CD4-positive, alpha-beta T cell treated with Interleukin-6 at 100 ng/mL for 8 hours (primary cell): ENCODE results near the gene B9D2.

ENCODE experiments used
- DNase-seq: peaks from one replicate; pipeline ENCODE4 v3.0.0-alpha.2; 2020; ENCODE audit warnings: mixed read lengths, low spot score

B9D2 gene

GRCh38 chr19:41327076-41327575, 36.8 kb downstream of the B9D2 start:
- no peak for DNase-seq

GRCh38 chr19:41325947-41326706, 37.8 kb downstream of the B9D2 start:
- DNase-seq, result no peak

GRCh38 chr19:41325640-41325946, 38.4 kb downstream of the B9D2 start:
- no peak for DNase-seq

DNA sequence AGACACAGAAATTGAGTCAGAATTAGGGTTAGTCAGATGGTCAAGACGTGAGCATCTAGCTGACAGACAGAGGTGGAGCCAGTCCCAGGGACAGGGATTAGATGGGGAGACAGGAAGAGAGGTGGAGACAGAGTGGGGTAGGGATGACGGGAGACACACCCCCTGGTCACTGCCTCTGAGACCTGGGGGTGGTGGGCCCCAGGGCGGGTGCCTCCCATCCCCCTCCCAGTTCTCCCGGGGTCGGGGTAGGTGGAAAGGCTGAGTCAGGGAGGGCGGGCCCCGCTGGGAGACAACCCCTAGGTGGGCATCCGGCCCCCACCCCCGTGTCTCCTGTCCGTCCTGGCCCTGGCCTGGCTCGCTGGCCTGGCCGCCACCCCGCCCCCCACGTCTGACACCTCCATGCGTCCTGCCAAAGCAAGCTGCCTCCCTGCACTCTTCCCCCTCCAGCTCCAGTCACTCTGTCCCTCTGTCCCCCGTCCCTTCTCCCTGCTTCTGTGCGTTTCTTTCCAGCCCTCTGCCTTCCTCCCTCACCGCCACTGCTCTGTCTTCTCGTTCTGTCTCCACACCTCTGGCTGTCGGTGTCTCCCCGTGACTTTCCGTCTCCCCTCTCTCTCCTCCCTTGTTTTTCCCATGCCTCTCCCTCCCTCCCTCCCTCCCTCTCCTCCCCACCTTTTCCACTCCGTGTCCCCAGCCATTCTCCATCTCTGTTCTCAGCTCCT, 38.9 kb downstream of the B9D2 start:
- no peak for DNase-seq

DNA sequence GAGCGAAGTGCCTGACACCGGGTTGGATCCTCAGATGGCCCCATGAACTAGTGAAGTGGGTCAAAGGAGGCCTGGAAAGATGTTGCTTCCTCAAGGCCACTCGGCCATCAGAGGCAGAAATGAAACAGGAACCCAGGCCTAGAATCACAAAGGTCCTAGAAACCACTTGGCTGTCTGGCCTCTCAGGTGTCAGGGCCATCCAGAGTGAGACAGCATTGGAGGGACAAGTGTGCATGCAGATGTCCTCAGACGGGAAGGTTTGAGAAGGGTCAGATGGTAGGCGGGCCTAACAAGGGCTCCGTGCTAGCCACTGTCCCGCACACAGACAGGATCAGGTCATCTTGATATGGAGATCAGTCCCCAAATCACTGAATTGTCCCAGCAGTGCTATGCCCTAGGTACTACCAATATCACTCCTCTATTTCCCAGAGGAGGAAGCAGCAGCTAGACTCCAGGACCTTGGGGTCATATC, 39.7 kb downstream of the B9D2 start:
- DNase-seq, result no peak

GRCh38 chr19:41323430-41324125, 40.4 kb downstream of the B9D2 start:
- no peak for DNase-seq

GRCh38 chr19:41323023-41323422, 40.9 kb downstream of the B9D2 start:
- no peak for DNase-seq

GRCh38 chr19:41322451-41322850, 41.5 kb downstream of the B9D2 start:
- DNase-seq, result no peak

- DNase-seq, result no peak
Measured at GRCh38 chr19:41321600-41322270, 42.2 kb downstream of the B9D2 start.

DNA sequence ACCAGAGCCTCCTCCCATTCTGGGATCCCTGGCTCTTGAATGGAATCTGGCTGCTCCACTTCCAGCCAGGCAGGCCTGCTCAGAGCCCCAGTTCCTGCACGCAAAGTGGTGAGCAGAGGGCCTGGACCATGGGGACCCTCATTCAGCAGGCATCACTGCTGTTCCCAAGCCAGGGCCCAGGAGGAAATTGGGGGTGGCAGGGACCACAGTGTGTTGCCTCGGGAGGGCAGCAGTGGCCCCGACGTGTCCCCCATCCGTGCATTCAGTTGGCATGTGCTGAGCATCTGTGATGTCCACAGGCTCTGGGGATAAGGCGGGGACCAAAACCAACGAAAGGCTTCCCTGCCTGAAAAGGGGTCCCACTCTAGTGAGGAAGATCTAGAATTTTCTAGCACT, 42.7 kb downstream of the B9D2 start:
- DNase-seq, result no peak

- DNase-seq, result no peak
Measured at GRCh38 chr19:41320568-41320967, 43.4 kb downstream of the B9D2 start.

DNA sequence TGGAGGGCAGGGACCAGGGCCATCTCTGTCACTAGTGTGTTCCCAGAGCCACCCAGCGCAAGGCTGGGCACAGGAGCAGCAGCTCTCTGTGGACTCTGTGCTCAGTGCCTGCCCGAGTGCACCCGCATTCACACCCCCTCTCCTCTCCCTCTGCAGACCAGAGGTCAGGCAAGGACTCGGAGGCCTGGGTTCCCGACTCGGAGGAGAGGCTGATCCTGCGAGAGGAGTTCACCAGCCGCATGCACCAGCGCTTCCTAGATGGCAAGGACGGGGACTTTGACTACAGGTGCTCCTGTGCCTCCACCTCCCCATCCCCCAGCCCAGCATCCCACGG, 43.8 kb downstream of the B9D2 start:
- no peak for DNase-seq

GRCh38 chr19:41319500-41320184, 44.3 kb downstream of the B9D2 start:
- DNase-seq, result no peak

- DNase-seq, result no peak
Measured at GRCh38 chr19:41318696-41319499, 45.1 kb downstream of the B9D2 start.

- DNase-seq, result no peak
Measured at GRCh38 chr19:41316306-41316920, 47.5 kb downstream of the B9D2 start.

- DNase-seq, result no peak
Measured at GRCh38 chr19:41311613-41312012, 52.3 kb downstream of the B9D2 start.

DNA sequence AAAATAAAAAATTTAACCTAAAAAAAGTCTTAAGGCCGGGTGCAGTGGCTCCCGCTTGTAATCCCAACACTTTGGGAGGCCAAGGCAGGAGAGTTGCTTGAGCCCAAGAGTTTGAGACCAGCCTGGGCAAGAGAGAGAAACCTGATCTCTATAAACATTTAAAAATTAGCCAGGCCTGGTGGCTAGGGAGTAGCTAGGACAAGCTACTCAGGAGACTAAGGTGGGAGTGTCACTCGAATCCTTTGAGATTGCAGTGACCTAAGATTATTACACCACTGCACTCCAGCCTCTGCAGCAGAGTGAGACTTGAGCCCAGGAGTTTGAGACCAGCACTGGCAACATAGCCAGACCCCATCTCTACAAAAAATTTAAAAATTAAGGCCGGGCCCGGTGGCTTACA, 52.9 kb downstream of the B9D2 start:
- DNase-seq, result no peak

DNA sequence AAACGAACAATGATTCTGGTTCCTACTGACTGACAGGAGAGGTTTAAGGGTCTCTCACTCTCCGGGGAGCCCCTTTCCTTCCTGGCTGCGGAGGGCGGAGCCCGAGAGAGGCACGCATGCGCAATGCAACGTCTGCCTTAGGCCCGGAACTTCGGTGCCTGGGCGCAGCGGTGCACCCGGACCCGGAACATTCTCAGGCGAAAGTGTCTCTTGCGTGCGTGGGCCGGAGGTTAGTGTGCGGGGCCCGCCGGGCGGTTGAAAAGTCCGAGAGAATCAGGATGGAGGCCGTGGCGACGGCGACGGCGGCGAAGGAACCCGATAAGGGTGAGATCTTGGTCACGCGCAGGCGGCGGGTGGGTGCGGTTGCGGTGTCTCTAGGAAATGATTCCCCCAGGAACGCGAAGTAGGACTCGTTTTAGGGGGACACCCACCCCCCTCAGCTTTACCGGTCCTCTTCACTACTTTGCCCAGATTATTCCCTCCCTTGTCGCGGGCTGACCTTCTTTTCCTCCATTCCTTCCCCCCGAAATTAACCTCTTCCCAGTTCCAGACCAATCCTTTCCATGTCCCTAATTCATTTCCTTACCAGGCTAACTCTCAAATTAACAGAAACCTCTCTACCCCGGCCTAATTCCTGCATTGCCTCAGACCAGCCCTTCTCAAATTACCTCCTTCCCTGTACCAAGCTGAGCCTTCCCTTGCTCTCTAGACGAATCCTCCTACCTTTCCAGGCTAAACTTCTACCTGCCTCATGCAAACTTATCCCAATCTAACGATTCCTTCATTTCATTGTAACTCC, 53.7 kb downstream of the B9D2 start, which contains the start of gene CCDC97:
Gene CCDC97, plus strand, starts transcription at position 140 of the 799 bp plus-strand sequence. Its CDS starts 139 bp downstream, at position 279.
- DNase-seq, result peak; percentile 88

- DNase-seq, result no peak
Measured at GRCh38 chr19:41309180-41310032, 54.5 kb downstream of the B9D2 start.
